Liver (tissue), 3 donors: Measurements from ENCODE around the gene ZNF205.

Experiments
- ATF3 ChIP-seq: IDR thresholded peaks from 2 replicates; pipeline ENCODE4 v1.6.1; 2016; ENCODE audit warnings: antibody characterized with exemption
- CTCF ChIP-seq: fragments of 150-350 bp; IDR thresholded peaks from 2 replicates; pipeline ENCODE4 v1.5.1; 2017; ENCODE audit warnings: improper control_type of control experiment, low read depth, low read length; ENCODE audit not compliant: missing input control
- FOXA2 ChIP-seq: IDR thresholded peaks from 2 replicates; pipeline ENCODE4 v1.6.1; 2016; ENCODE audit warnings: antibody characterized with exemption
- GABPA ChIP-seq, 2 donors: IDR thresholded peaks in 1 of 2; conservative IDR thresholded peaks in 1 of 2; 2 replicates each; pipeline ENCODE4 v1.6.1; 2016; ENCODE audit warnings: antibody characterized with exemption in 2 of 2, mild to moderate bottlenecking in 1 of 2, moderate library complexity in 1 of 2
- JUND ChIP-seq, 2 donors: IDR thresholded peaks; 2 replicates each; pipeline ENCODE4 v1.6.1; 2016; ENCODE audit warnings: antibody characterized with exemption in 2 of 2
- MAX ChIP-seq: IDR thresholded peaks from 2 replicates; pipeline ENCODE4 v1.6.1; 2016; ENCODE audit warnings: antibody characterized with exemption
- NR2F2 ChIP-seq: IDR thresholded peaks from 2 replicates; pipeline ENCODE4 v1.6.1; 2016; ENCODE audit warnings: antibody characterized with exemption
- RAD21 ChIP-seq, 2 donors: IDR thresholded peaks; 2 replicates each; pipeline ENCODE4 v1.6.1; 2016; ENCODE audit warnings: antibody characterized with exemption in 2 of 2, mild to moderate bottlenecking in 2 of 2
- TAF1 ChIP-seq: conservative IDR thresholded peaks from 2 replicates; pipeline ENCODE4 v1.6.1; 2016; ENCODE audit warnings: antibody characterized with exemption, mild to moderate bottlenecking
- donor health status: healthy.
- donor health status: healthy.

- TF ChIP-seq CTCF (no peak), RAD21 (IDR thresholded peaks at IDR 0.05) (no peak), JUND (IDR thresholded peaks at IDR 0.05) (no peak), TAF1 (no peak), FOXA2 (no peak), ATF3 (no peak), MAX (no peak), NR2F2 (no peak), GABPA (IDR thresholded peaks at IDR 0.05 in 1 of 2, conservative IDR thresholded peaks at IDR 0.05 in 1 of 2) (no peak)
Observed at GRCh38 chr16:3115561-3115960, 3.2 kb downstream of the ZNF205 start.
